ENCODE measurements around the gene GLI3.

GLI3 gene

GRCh38 chr7:41992881-41993867 lies 243.8 kb downstream of the GLI3 start:
- Histone ChIP-seq H3K4me1 (ENCODE audit: low read length) (no peaks in the 10 kb centered on the region), H3K36me3 (replicated peaks; ENCODE audit: low read depth, low read length) (no peaks in the 10 kb centered on the region), H2AFZ (ENCODE audit: low read depth, low read length) (no peak overlapping the region), H3K9ac (ENCODE audit: low read length) (no peak overlapping the region), H3K4me2 (ENCODE audit: low read length) (no peak overlapping the region), H3K27ac (ENCODE audit: low read length) (no peak overlapping the region), H4K20me1 (ENCODE audit: insufficient read depth, low read length) (no peaks in the 10 kb centered on the region), H3K9me3 (ENCODE audit: insufficient read depth, low read length) (no peaks in the 10 kb centered on the region), H3K4me3 (ENCODE audit: low read length) (no peak overlapping the region), H3K79me2 (ENCODE audit: low read length) (no peaks in the 10 kb centered on the region), H3K27me3 (ENCODE audit: low read depth, low read length) (peaks cover 3% of the 10 kb centered on the region; the same call in 1 of the 2 replicates)
- TF ChIP-seq, protein P1, sequence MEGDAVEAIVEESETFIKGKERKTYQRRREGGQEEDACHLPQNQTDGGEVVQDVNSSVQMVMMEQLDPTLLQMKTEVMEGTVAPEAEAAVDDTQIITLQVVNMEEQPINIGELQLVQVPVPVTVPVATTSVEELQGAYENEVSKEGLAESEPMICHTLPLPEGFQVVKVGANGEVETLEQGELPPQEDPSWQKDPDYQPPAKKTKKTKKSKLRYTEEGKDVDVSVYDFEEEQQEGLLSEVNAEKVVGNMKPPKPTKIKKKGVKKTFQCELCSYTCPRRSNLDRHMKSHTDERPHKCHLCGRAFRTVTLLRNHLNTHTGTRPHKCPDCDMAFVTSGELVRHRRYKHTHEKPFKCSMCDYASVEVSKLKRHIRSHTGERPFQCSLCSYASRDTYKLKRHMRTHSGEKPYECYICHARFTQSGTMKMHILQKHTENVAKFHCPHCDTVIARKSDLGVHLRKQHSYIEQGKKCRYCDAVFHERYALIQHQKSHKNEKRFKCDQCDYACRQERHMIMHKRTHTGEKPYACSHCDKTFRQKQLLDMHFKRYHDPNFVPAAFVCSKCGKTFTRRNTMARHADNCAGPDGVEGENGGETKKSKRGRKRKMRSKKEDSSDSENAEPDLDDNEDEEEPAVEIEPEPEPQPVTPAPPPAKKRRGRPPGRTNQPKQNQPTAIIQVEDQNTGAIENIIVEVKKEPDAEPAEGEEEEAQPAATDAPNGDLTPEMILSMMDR (IDR thresholded peaks at IDR 0.05; ENCODE audit: low read depth, low read length), result no peak
- TF ChIP-seq EZH2phosphoT487 (IDR thresholded peaks at IDR 0.05; ENCODE audit: low read depth), result no peak

DNA sequence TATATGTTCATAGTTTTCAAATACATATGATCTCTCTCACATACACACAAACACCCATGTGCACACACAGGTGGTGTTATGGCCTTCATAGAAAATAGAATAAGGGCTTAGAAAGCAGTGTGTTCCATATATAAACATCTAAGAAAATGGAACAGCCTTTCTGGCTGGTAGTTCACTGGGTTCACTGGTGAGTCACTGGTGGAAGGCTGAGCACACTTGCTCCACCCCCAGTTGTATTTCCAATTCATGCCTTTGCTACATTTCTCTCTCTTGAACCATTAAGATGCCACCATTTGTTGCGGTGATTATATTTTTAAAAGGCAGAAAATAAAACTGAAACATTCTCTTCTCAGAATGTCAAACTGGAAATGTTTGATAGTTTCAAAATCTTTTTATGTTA lies 252.1 kb downstream of the GLI3 start:
- no peak for TF ChIP-seq EZH2phosphoT487 (IDR thresholded peaks at IDR 0.05; ENCODE audit: low read depth)
- TF ChIP-seq, protein P1 (IDR thresholded peaks at IDR 0.05; ENCODE audit: low read depth, low read length), result no peak
- no peak overlapping the region for H3K4me2 ChIP-seq (ENCODE audit: low read length)
- H3K4me3 ChIP-seq (ENCODE audit: low read length), result no peak overlapping the region
- H4K20me1 ChIP-seq (ENCODE audit: insufficient read depth, low read length), result no peaks in the 10 kb centered on the region
- no peak overlapping the region for H3K9ac ChIP-seq (ENCODE audit: low read length)
- peaks cover 18% of the 10 kb centered on the region; the same call in 1 of the 2 replicates for H3K27me3 ChIP-seq (ENCODE audit: low read depth, low read length)
- H3K9me3 ChIP-seq (ENCODE audit: insufficient read depth, low read length), result no peaks in the 10 kb centered on the region
- H3K36me3 ChIP-seq (replicated peaks; ENCODE audit: low read depth, low read length), result no peaks in the 10 kb centered on the region
- H2AFZ ChIP-seq (ENCODE audit: low read depth, low read length), result no peak overlapping the region
- no peaks in the 10 kb centered on the region for H3K79me2 ChIP-seq (ENCODE audit: low read length)
- H3K27ac ChIP-seq (ENCODE audit: low read length), result no peak overlapping the region
- no peaks in the 10 kb centered on the region for H3K4me1 ChIP-seq (ENCODE audit: low read length)

- no peaks in the 10 kb centered on the region for H4K20me1 ChIP-seq (ENCODE audit: insufficient read depth, low read length)
- peaks cover 26% of the 10 kb centered on the region for H3K27me3 ChIP-seq (ENCODE audit: low read depth, low read length)
- no peaks in the 10 kb centered on the region for H3K36me3 ChIP-seq (replicated peaks; ENCODE audit: low read depth, low read length)
- no peak overlapping the region for H3K4me2 ChIP-seq (ENCODE audit: low read length)
- H3K4me1 ChIP-seq (ENCODE audit: low read length), result no peaks in the 10 kb centered on the region
- no peaks in the 10 kb centered on the region for H3K79me2 ChIP-seq (ENCODE audit: low read length)
- no peak overlapping the region for H3K9ac ChIP-seq (ENCODE audit: low read length)
- H3K27ac ChIP-seq (ENCODE audit: low read length), result no peak overlapping the region
- H3K4me3 ChIP-seq (ENCODE audit: low read length), result no peak overlapping the region
- TF ChIP-seq EZH2phosphoT487 (IDR thresholded peaks at IDR 0.05; ENCODE audit: low read depth), result no peak
- TF ChIP-seq, protein P1 (IDR thresholded peaks at IDR 0.05; ENCODE audit: low read depth, low read length), result no peak
- no peaks in the 10 kb centered on the region for H3K9me3 ChIP-seq (ENCODE audit: insufficient read depth, low read length)
- H2AFZ ChIP-seq (ENCODE audit: low read depth, low read length), result no peak overlapping the region
These were observed 255.7 kb downstream of the GLI3 start for GRCh38 chr7:41981046-41982040.

All from OCI-LY3 (cell line).